Stomach smooth muscle (tissue), 2 donors: ENCODE results near the gene PPEF2.
"Not testable (repeated sequence)": the region's sequence is repeated elsewhere in the genome, so short reads cannot be mapped to it uniquely, and the experiment has no call there.

Source experiments
- H3K27ac ChIP-seq: one replicate; pipeline ENCODE4 v1.7.0; 2013; ENCODE audit warnings: mild to moderate bottlenecking, low read length, inconsistent platforms
- H3K27me3 ChIP-seq, 2 donors: one replicate each; pipeline ENCODE4 v1.7.0; 2013; ENCODE audit warnings: low read length in 2 of 2; ENCODE audit not compliant: insufficient read depth in 2 of 2, control insufficient read depth in 1 of 2
- H3K36me3 ChIP-seq, 2 donors: one replicate each; pipeline ENCODE4 v1.7.0; 2013; ENCODE audit warnings: low read length in 2 of 2; ENCODE audit not compliant: control insufficient read depth in 2 of 2, insufficient read depth in 2 of 2
- H3K4me1 ChIP-seq: one replicate; pipeline ENCODE4 v1.7.0; 2013; ENCODE audit warnings: low read length; ENCODE audit not compliant: control insufficient read depth, insufficient read depth
- H3K4me3 ChIP-seq, 2 donors: one replicate each; pipeline ENCODE4 v1.7.0; 2013; ENCODE audit warnings: low read length in 2 of 2
- H3K9ac ChIP-seq, 2 donors: one replicate each; pipeline ENCODE4 v1.7.0; 2013; ENCODE audit warnings: low read length in 2 of 2, mild to moderate bottlenecking in 1 of 2
- H3K9me3 ChIP-seq, 2 donors: one replicate each; pipeline ENCODE4 v1.7.0; 2013; ENCODE audit warnings: low read length in 2 of 2; ENCODE audit not compliant: control insufficient read depth in 2 of 2
- donor health status: healthy.
- donor health status: Pancreatic carcinoma.

PPEF2 gene

DNA sequence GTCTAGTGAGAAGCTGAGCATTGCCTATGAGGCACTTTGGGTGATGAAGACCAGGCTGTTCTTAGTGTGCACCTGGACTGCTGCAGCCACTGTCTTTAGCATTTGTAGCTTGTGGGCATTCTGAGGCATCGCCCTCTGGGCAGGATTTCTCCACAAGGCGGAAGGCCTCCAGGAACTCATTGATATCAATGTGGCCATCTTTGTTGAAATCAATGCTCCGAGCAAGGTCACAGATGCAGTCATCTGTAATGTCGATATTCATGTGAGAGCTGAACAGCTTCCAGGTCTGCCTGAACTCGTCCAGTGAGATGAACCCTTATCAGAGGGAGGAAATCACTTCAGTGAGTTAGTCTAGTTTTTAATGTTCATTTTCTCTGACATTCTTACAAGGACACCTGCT lies 41.6 kb downstream of the PPEF2 start:
- Histone ChIP-seq H3K27ac (no peak overlapping the region), H3K9me3 (peaks cover 0 to 3% of the 10 kb centered on the region in 2 donors), H3K4me1 (no peaks in the 10 kb centered on the region), H3K9ac (no peak overlapping the region), H3K4me3 (no peak overlapping the region), H3K36me3 (no peaks in the 10 kb centered on the region), H3K27me3 (no peaks in the 10 kb centered on the region)

- H3K4me1 ChIP-seq, result no peaks in the 10 kb centered on the region
- H3K27ac ChIP-seq, result no peak overlapping the region
- no peaks in the 10 kb centered on the region for H3K27me3 ChIP-seq
- H3K36me3 ChIP-seq, result no peaks in the 10 kb centered on the region
- peaks cover 0 to 3% of the 10 kb centered on the region in 2 donors for H3K9me3 ChIP-seq
- no peak overlapping the region for H3K9ac ChIP-seq
- H3K4me3 ChIP-seq, result no peak overlapping the region
Observed at GRCh38 chr4:75858721-75859120, 43.5 kb downstream of the PPEF2 start.

GRCh38 chr4:75849461-75849860 lies 52.8 kb downstream of the PPEF2 start:
- no peak overlapping the region for H3K27ac ChIP-seq
- no peaks in the 10 kb centered on the region for H3K36me3 ChIP-seq
- peaks cover 2% of the 10 kb centered on the region for H3K4me1 ChIP-seq
- H3K4me3 ChIP-seq, result no peak overlapping the region
- no peaks in the 10 kb centered on the region for H3K9me3 ChIP-seq
- no peak overlapping the region for H3K9ac ChIP-seq
- no peaks in the 10 kb centered on the region for H3K27me3 ChIP-seq

DNA sequence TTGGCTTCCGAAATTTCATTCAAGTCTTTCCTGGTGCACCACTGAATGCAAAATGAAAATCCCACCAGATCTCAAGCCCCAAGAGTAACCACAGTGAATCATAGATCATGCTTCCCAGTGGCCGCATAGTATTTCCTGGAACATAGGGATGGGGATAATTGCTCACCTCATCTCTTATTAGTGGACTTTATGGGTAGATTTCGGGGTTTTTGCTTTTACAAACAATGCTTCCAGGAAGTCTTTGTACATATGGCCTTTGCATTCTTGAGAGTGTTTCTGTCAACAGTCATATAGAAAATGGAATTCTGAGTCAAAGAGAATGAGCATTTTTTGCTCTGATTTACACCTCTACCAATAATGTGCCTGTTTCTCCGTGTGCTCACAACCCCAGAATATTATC lies 53.4 kb downstream of the PPEF2 start:
- peaks cover 2% of the 10 kb centered on the region for H3K4me1 ChIP-seq
- no peak overlapping the region for H3K4me3 ChIP-seq
- no peaks in the 10 kb centered on the region for H3K27me3 ChIP-seq
- H3K36me3 ChIP-seq, result no peaks in the 10 kb centered on the region
- H3K27ac ChIP-seq, result no peak overlapping the region
- H3K9me3 ChIP-seq, result no peaks in the 10 kb centered on the region
- H3K9ac ChIP-seq, result no peak overlapping the region

GRCh38 chr4:75848171-75848760 lies 54.0 kb downstream of the PPEF2 start:
- not testable (repeated sequence) for H3K9ac ChIP-seq, H3K36me3 ChIP-seq, H3K27ac ChIP-seq, H3K4me1 ChIP-seq, H3K4me3 ChIP-seq, H3K27me3 ChIP-seq, H3K9me3 ChIP-seq

GRCh38 chr4:75845992-75846391 lies 56.3 kb downstream of the PPEF2 start:
- Histone ChIP-seq H3K36me3 (no peaks in the 10 kb centered on the region), H3K27ac (no peak overlapping the region), H3K4me3 (no peak overlapping the region), H3K27me3 (no peaks in the 10 kb centered on the region), H3K9me3 (no peaks in the 10 kb centered on the region), H3K4me1 (peaks cover 2% of the 10 kb centered on the region), H3K9ac (no peak overlapping the region)

GRCh38 chr4:75844151-75844662 lies 58.0 kb downstream of the PPEF2 start:
- Histone ChIP-seq H3K27ac (no peak overlapping the region), H3K36me3 (no peaks in the 10 kb centered on the region), H3K9ac (no peak overlapping the region), H3K9me3 (no peaks in the 10 kb centered on the region), H3K27me3 (no peaks in the 10 kb centered on the region), H3K4me3 (no peak overlapping the region), H3K4me1 (peaks cover 2% of the 10 kb centered on the region)

DNA sequence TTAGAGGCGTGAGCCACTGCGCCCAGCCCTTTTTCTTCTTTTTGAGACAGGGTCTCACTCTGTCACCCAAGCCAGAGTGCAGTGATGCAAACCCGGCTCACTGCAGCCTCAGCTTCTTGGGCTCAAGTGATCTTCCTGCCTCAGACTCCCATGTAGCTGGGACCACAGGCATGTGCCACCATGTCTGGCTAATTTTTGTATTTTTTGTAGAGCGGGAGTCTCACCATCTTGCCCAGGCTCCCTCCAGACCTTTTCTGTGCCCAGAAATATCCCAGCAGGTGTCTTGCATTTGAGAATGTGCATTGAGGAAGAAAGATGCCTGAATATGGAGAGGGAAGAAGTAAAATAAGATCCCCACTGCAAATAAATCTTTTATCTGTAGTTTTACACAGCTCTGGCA lies 58.7 kb downstream of the PPEF2 start:
- Histone ChIP-seq H3K4me1 (peaks cover 2% of the 10 kb centered on the region), H3K4me3 (no peak overlapping the region), H3K9me3 (no peaks in the 10 kb centered on the region), H3K27ac (no peak overlapping the region), H3K36me3 (no peaks in the 10 kb centered on the region), H3K9ac (no peak overlapping the region), H3K27me3 (no peaks in the 10 kb centered on the region)

GRCh38 chr4:75841641-75842520 lies 60.4 kb downstream of the PPEF2 start:
- Histone ChIP-seq H3K4me1 (no peaks in the 10 kb centered on the region), H3K27me3 (no peaks in the 10 kb centered on the region), H3K27ac (no peak overlapping the region), H3K9ac (no peak overlapping the region), H3K4me3 (no peak overlapping the region), H3K36me3 (no peaks in the 10 kb centered on the region), H3K9me3 (no peaks in the 10 kb centered on the region)

GRCh38 chr4:75834772-75835154 lies 67.5 kb downstream of the PPEF2 start:
- Histone ChIP-seq H3K9me3 (no peaks in the 10 kb centered on the region), H3K9ac (no peak overlapping the region)

More at GRCh38 chr4:75834772-75835154, 67.5 kb downstream of the PPEF2 start:
- Histone ChIP-seq H3K36me3 (no peaks in the 10 kb centered on the region), H3K27ac (no peak overlapping the region), H3K27me3 (no peaks in the 10 kb centered on the region), H3K4me3 (no peak overlapping the region), H3K4me1 (no peaks in the 10 kb centered on the region)
